ENCODE measurements around the gene METRN.
A peak's percentile ranks its signal among the peaks of the same experiment; 100 is the strongest.

Gene METRN

GRCh38 chr16:667780-668518, 47.0 kb upstream of the METRN start, which contains the start of gene RHOT2 (continued):
- no peak for TF ChIP-seq ZNF274 (IDR thresholded peaks at IDR 0.05; ENCODE audit: low read length)
- no peak for TF ChIP-seq ZNF274 (tag by site-specific recombination; IDR thresholded peaks at IDR 0.05; ENCODE audit: borderline replicate concordance)
- TF ChIP-seq ZNF76 (tag by site-specific recombination; IDR thresholded peaks at IDR 0.05; ENCODE audit: borderline replicate concordance, low read depth) = 0 out of 2 replicates have a peak, but pooled peaks have one; percentile 28
- TF ChIP-seq, protein P1, sequence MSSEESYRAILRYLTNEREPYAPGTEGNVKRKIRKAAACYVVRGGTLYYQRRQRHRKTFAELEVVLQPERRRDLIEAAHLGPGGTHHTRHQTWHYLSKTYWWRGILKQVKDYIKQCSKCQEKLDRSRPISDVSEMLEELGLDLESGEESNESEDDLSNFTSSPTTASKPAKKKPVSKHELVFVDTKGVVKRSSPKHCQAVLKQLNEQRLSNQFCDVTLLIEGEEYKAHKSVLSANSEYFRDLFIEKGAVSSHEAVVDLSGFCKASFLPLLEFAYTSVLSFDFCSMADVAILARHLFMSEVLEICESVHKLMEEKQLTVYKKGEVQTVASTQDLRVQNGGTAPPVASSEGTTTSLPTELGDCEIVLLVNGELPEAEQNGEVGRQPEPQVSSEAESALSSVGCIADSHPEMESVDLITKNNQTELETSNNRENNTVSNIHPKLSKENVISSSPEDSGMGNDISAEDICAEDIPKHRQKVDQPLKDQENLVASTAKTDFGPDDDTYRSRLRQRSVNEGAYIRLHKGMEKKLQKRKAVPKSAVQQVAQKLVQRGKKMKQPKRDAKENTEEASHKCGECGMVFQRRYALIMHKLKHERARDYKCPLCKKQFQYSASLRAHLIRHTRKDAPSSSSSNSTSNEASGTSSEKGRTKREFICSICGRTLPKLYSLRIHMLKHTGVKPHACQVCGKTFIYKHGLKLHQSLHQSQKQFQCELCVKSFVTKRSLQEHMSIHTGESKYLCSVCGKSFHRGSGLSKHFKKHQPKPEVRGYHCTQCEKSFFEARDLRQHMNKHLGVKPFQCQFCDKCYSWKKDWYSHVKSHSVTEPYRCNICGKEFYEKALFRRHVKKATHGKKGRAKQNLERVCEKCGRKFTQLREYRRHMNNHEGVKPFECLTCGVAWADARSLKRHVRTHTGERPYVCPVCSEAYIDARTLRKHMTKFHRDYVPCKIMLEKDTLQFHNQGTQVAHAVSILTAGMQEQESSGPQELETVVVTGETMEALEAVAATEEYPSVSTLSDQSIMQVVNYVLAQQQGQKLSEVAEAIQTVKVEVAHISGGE (tag by site-specific recombination; conservative IDR thresholded peaks at IDR 0.05; ENCODE audit: low read depth) = peak; percentile 94
- peak; percentile 34; the same call in 1 of the 2 replicates for TF ChIP-seq ZBTB8A (tag by site-specific recombination; IDR thresholded peaks at IDR 0.05)
- TF ChIP-seq, protein P2, sequence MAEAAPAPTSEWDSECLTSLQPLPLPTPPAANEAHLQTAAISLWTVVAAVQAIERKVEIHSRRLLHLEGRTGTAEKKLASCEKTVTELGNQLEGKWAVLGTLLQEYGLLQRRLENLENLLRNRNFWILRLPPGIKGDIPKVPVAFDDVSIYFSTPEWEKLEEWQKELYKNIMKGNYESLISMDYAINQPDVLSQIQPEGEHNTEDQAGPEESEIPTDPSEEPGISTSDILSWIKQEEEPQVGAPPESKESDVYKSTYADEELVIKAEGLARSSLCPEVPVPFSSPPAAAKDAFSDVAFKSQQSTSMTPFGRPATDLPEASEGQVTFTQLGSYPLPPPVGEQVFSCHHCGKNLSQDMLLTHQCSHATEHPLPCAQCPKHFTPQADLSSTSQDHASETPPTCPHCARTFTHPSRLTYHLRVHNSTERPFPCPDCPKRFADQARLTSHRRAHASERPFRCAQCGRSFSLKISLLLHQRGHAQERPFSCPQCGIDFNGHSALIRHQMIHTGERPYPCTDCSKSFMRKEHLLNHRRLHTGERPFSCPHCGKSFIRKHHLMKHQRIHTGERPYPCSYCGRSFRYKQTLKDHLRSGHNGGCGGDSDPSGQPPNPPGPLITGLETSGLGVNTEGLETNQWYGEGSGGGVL (tag by site-specific recombination; IDR thresholded peaks at IDR 0.05) = 0 out of 2 replicates have a peak, but pooled peaks have one; percentile 6
- TF ChIP-seq SP7 (tag by site-specific recombination; IDR thresholded peaks at IDR 0.05) = 0 out of 2 replicates have a peak, but pooled peaks have one; percentile 26
- no peak for TF ChIP-seq ZNF555 (tag by site-specific recombination; conservative IDR thresholded peaks at IDR 0.05)
- peak; percentile 41; the same call in 1 of the 2 replicates for TF ChIP-seq BCL11B (tag by site-specific recombination; IDR thresholded peaks at IDR 0.05; ENCODE audit: low read depth)
- TF ChIP-seq, protein P3, sequence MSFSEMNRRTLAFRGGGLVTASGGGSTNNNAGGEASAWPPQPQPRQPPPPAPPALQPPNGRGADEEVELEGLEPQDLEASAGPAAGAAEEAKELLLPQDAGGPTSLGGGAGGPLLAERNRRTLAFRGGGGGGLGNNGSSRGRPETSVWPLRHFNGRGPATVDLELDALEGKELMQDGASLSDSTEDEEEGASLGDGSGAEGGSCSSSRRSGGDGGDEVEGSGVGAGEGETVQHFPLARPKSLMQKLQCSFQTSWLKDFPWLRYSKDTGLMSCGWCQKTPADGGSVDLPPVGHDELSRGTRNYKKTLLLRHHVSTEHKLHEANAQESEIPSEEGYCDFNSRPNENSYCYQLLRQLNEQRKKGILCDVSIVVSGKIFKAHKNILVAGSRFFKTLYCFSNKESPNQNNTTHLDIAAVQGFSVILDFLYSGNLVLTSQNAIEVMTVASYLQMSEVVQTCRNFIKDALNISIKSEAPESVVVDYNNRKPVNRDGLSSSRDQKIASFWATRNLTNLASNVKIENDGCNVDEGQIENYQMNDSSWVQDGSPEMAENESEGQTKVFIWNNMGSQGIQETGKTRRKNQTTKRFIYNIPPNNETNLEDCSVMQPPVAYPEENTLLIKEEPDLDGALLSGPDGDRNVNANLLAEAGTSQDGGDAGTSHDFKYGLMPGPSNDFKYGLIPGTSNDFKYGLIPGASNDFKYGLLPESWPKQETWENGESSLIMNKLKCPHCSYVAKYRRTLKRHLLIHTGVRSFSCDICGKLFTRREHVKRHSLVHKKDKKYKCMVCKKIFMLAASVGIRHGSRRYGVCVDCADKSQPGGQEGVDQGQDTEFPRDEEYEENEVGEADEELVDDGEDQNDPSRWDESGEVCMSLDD (tag by site-specific recombination; IDR thresholded peaks at IDR 0.05) = 0 out of 2 replicates have a peak, but pooled peaks have one; percentile 32
- no peak for TF ChIP-seq ZNF354C (tag by site-specific recombination; IDR thresholded peaks at IDR 0.05; ENCODE audit: borderline replicate concordance, low read depth)
- TF ChIP-seq YY1 (tag by site-specific recombination; IDR thresholded peaks at IDR 0.05) = peak; percentile 91
- no peak for TF ChIP-seq ZNF658 (tag by site-specific recombination; IDR thresholded peaks at IDR 0.05)
- no peak for TF ChIP-seq ZBTB21 (tag by site-specific recombination; IDR thresholded peaks at IDR 0.05)
- peak; percentile 86 for TF ChIP-seq ZNF335 (tag by site-specific recombination; conservative IDR thresholded peaks at IDR 0.05)
- TF ChIP-seq ZBTB6 (tag by site-specific recombination; IDR thresholded peaks at IDR 0.05) = peak; percentile 28; the same call in 1 of the 2 replicates
- TF ChIP-seq, protein P4, sequence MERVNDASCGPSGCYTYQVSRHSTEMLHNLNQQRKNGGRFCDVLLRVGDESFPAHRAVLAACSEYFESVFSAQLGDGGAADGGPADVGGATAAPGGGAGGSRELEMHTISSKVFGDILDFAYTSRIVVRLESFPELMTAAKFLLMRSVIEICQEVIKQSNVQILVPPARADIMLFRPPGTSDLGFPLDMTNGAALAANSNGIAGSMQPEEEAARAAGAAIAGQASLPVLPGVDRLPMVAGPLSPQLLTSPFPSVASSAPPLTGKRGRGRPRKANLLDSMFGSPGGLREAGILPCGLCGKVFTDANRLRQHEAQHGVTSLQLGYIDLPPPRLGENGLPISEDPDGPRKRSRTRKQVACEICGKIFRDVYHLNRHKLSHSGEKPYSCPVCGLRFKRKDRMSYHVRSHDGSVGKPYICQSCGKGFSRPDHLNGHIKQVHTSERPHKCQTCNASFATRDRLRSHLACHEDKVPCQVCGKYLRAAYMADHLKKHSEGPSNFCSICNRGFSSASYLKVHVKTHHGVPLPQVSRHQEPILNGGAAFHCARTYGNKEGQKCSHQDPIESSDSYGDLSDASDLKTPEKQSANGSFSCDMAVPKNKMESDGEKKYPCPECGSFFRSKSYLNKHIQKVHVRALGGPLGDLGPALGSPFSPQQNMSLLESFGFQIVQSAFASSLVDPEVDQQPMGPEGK (tag by site-specific recombination; IDR thresholded peaks at IDR 0.05) = peak; percentile 86
- TF ChIP-seq, protein P5, sequence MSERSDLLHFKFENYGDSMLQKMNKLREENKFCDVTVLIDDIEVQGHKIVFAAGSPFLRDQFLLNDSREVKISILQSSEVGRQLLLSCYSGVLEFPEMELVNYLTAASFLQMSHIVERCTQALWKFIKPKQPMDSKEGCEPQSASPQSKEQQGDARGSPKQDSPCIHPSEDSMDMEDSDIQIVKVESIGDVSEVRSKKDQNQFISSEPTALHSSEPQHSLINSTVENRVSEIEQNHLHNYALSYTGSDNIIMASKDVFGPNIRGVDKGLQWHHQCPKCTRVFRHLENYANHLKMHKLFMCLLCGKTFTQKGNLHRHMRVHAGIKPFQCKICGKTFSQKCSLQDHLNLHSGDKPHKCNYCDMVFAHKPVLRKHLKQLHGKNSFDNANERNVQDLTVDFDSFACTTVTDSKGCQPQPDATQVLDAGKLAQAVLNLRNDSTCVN (tag by site-specific recombination; optimal IDR thresholded peaks at IDR 0.05) = peak; percentile 78
- 0 out of 2 replicates have a peak, but pooled peaks have one; percentile 39 for TF ChIP-seq ZNF629 (tag by site-specific recombination; IDR thresholded peaks at IDR 0.05)
- peak; percentile 37; the same call in 1 of the 2 replicates for TF ChIP-seq EGR2 (tag by site-specific recombination; IDR thresholded peaks at IDR 0.05; ENCODE audit: low read depth)
- no peak for TF ChIP-seq ZBTB1 (tag by site-specific recombination; IDR thresholded peaks at IDR 0.05)
- peak; percentile 66; the same call in 1 of the 2 replicates for TF ChIP-seq GLIS2 (tag by site-specific recombination; IDR thresholded peaks at IDR 0.05)
- peak; percentile 89 for TF ChIP-seq SCRT1 (tag by site-specific recombination; IDR thresholded peaks at IDR 0.05; ENCODE audit: borderline replicate concordance)
- TF ChIP-seq, protein P6, sequence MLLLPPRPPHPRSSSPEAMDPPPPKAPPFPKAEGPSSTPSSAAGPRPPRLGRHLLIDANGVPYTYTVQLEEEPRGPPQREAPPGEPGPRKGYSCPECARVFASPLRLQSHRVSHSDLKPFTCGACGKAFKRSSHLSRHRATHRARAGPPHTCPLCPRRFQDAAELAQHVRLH (tag by site-specific recombination; IDR thresholded peaks at IDR 0.05) = peak; percentile 99
- TF ChIP-seq ZNF664 (tag by site-specific recombination; IDR thresholded peaks at IDR 0.05) = no peak
- TF ChIP-seq ZXDB (tag by site-specific recombination; IDR thresholded peaks at IDR 0.05) = peak; percentile 59

Data from HEK293 (cell line).